WTC11 (cell line): ENCODE results near the gene SIN3B. TPM values are rescaled to one million over a fixed set of nuclear protein-coding genes. Genes with fewer than 3 reads are reported as not detected.
"Not testable (repeated sequence)": the region's sequence is repeated elsewhere in the genome, so short reads cannot be mapped to it uniquely, and the experiment has no call there.

ENCODE experiments used
- ATAC-seq: fragments of 200-7000 bp; cut with Tn5 transposase; 2 replicates; pipeline ENCODE4 v1.10.0; 2021; ENCODE audit warnings: mild to moderate bottlenecking, moderate library complexity
- CTCF ChIA-PET: fragments of 300-600 bp; sonication (Branson Sonifier 250); formaldehyde crosslinking; loops from one replicate; lab custom pipeline; 2021; ENCODE audit warnings: antibody characterized with exemption; lab: Charles Lee
- POLR2A ChIA-PET: fragments of 350-600 bp; sonication (Branson Sonifier 250); formaldehyde crosslinking; loops from one replicate; lab custom pipeline; 2021; ENCODE audit warnings: antibody characterized with exemption; lab: Charles Lee
- DNase-seq: peaks from one replicate; pipeline ENCODE4 v3.0.0; 2021; ENCODE audit warnings: low spot score
- H3K27ac Mint-ChIP-seq: 2 replicates; pipeline ENCODE4 v1.8.0; 2021; ENCODE audit warnings: mixed read lengths
- H3K27me3 Mint-ChIP-seq: 2 replicates; pipeline ENCODE4 v1.8.0; 2021; ENCODE audit warnings: low read depth, mild to moderate bottlenecking, moderate library complexity, mixed read lengths
- H3K36me3 Mint-ChIP-seq: 2 replicates; pipeline ENCODE4 v1.8.0; 2021; ENCODE audit warnings: mixed read lengths
- H3K4me1 Mint-ChIP-seq: 2 replicates; pipeline ENCODE4 v1.8.0; 2022; ENCODE audit warnings: mixed read lengths
- H3K4me3 Mint-ChIP-seq: 2 replicates; pipeline ENCODE4 v1.8.0; 2021; ENCODE audit warnings: mild to moderate bottlenecking, moderate library complexity, mixed read lengths
- H3K9me3 Mint-ChIP-seq: 2 replicates; pipeline ENCODE4 v1.8.0; 2021; ENCODE audit warnings: mixed read lengths
- FOXK1 ChIP-seq: sonication (generic); formaldehyde crosslinking; IDR thresholded peaks from 2 replicates; pipeline ENCODE4 v1.8.0; 2022; ENCODE audit warnings: mild to moderate bottlenecking, moderate library complexity, missing genetic modification reagents
- GABPB1 ChIP-seq: sonication (generic); formaldehyde crosslinking; IDR thresholded peaks from 2 replicates; pipeline ENCODE4 v1.8.1; 2023; ENCODE audit warnings: mild to moderate bottlenecking, missing genetic modification reagents
- JAZF1 ChIP-seq: fragments of 250-450 bp; sonication (Bioruptor Pico); IDR thresholded peaks from 2 replicates; pipeline ENCODE4 v1.9.0; 2021; ENCODE audit warnings: moderate library complexity, mild to moderate bottlenecking, inconsistent platforms
- NR1H2 ChIP-seq: sonication (generic); formaldehyde crosslinking; IDR thresholded peaks from 2 replicates; pipeline ENCODE4 v1.9.0; 2021; ENCODE audit warnings: mild to moderate bottlenecking, moderate library complexity, missing genetic modification reagents
- RELA ChIP-seq: sonication (generic); formaldehyde crosslinking; IDR thresholded peaks from 2 replicates; pipeline ENCODE4 v1.8.1; 2022; ENCODE audit warnings: missing genetic modification reagents, mild to moderate bottlenecking, borderline replicate concordance
- SP1 ChIP-seq: sonication (generic); formaldehyde crosslinking; conservative IDR thresholded peaks from 2 replicates; pipeline ENCODE4 v1.8.1; 2022; ENCODE audit warnings: missing genetic modification reagents
- TCF7 ChIP-seq: sonication (generic); formaldehyde crosslinking; IDR thresholded peaks from 2 replicates; pipeline ENCODE4 v1.8.0; 2022; ENCODE audit warnings: mild to moderate bottlenecking, low read depth, missing genetic modification reagents, moderate library complexity
- ZNF138 ChIP-seq: sonication (generic); formaldehyde crosslinking; conservative IDR thresholded peaks from 2 replicates; pipeline ENCODE4 v1.8.1; 2022; ENCODE audit warnings: mild to moderate bottlenecking, moderate library complexity, missing genetic modification reagents
- ZNF263 ChIP-seq: sonication (generic); formaldehyde crosslinking; IDR thresholded peaks from 2 replicates; pipeline ENCODE4 v1.8.1; 2022; ENCODE audit warnings: low read depth, mild to moderate bottlenecking, moderate library complexity, missing genetic modification reagents
- ZNF423 ChIP-seq: fragments of 250-450 bp; sonication (Bioruptor Pico); IDR thresholded peaks from 2 replicates; pipeline ENCODE4 v2.1.2; 2022; ENCODE audit warnings: mild to moderate bottlenecking, moderate library complexity
- total RNA-seq: library from RNA; stranded (reverse); gene quantifications from 3 replicates; pipeline ENCODE4 v1.2.3, GENCODE V29; 2021
- TF ChIP-seq, protein P1 (sequence below): sonication (generic); formaldehyde crosslinking; IDR thresholded peaks from 2 replicates; pipeline ENCODE4 v1.8.1; 2022; ENCODE audit warnings: mild to moderate bottlenecking, moderate library complexity, missing genetic modification reagents
- TF ChIP-seq, protein P2 (sequence below): sonication (generic); formaldehyde crosslinking; conservative IDR thresholded peaks from 2 replicates; pipeline ENCODE4 v1.8.1; 2023; ENCODE audit warnings: mild to moderate bottlenecking, low read depth, missing genetic modification reagents, moderate library complexity
- TF ChIP-seq, protein P3 (sequence below): fragments of 250-450 bp; sonication (Bioruptor Pico); IDR thresholded peaks from 2 replicates; pipeline ENCODE4 v1.9.0; 2021; ENCODE audit warnings: moderate library complexity, mild to moderate bottlenecking, inconsistent platforms, borderline replicate concordance
- TF ChIP-seq, protein P4 (sequence below): sonication (generic); formaldehyde crosslinking; IDR thresholded peaks from 2 replicates; pipeline ENCODE4 v1.8.0; 2023; ENCODE audit warnings: missing genetic modification reagents
- TF ChIP-seq, protein P5 (sequence below): sonication (generic); formaldehyde crosslinking; IDR thresholded peaks from 2 replicates; pipeline ENCODE4 v1.8.1; 2023; ENCODE audit warnings: mild to moderate bottlenecking, missing genetic modification reagents, moderate library complexity

Gene SIN3B
- total RNA-seq, 1 experiment from 2014 or later, result 87.7 TPM

DNA sequence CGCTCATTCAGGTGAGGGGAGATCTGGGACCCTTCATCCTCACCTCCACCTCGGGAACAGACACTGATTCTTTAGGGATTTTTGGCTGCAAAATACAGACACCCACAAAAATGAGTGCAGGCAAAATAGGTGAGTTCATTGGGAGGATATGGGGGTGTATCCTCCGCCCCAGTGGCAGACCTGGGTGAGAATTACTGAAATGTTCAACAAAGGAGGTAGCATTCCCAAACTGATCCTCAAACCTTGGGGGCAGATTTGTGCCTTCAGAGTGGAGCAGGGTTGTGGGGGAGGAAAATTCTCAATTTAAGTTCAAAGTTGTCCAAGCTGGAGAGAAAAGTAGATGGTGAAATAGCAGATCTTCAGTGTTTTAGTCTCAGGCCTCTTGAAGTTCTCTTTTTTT lies 31.3 kb upstream of the SIN3B start:
- CTCF ChIA-PET, result no interaction called here
- no peak for DNase-seq
- TF ChIP-seq FOXK1 (CRISPR knock-in tag) (no peak), ZNF263 (no peak), SP1 (no peak)
- TF ChIP-seq, protein P1, sequence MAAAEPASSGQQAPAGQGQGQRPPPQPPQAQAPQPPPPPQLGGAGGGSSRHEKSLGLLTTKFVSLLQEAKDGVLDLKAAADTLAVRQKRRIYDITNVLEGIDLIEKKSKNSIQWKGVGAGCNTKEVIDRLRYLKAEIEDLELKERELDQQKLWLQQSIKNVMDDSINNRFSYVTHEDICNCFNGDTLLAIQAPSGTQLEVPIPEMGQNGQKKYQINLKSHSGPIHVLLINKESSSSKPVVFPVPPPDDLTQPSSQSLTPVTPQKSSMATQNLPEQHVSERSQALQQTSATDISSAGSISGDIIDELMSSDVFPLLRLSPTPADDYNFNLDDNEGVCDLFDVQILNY (CRISPR knock-in tag), result no peak
- TF ChIP-seq, all 79 proteins: peak for 0
- Mint-ChIP-seq H3K4me3 (no peak overlapping the region), H3K27ac (no peak overlapping the region), H3K27me3 (peaks cover 3% of the 10 kb centered on the region; the same call in 1 of the 2 replicates), H3K36me3 (peaks cover 8% of the 10 kb centered on the region), H3K4me1 (0 out of 2 replicates have a peak, but pooled peaks cover 3% of the 10 kb centered on the region), H3K9me3 (peaks cover 11% of the 10 kb centered on the region)
- ATAC-seq, result no peak
- POLR2A ChIA-PET, result no interaction called here

DNA sequence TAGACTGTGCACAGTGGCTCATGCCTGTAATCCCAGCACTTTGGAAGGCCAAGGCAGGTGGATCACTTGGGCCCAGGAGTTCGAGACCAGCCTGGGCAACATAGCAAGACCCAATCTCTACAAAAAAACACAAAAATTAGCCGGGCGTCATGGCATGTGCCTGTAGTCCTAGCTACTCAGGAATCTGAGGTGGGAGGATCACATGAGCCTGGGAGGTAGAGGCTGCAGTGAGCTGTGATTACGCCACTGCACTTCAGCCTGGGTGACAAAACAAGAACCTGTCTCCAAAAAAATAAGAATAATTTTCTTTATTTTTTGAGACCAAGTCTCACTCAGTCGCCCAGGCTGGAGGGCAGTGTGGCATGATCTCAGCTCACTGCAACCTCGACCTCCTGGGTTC lies 30.9 kb upstream of the SIN3B start:
- DNase-seq, H3K27me3 Mint-ChIP-seq, H3K36me3 Mint-ChIP-seq, H3K4me1 Mint-ChIP-seq, POLR2A ChIA-PET, CTCF ChIA-PET, H3K27ac Mint-ChIP-seq, H3K4me3 Mint-ChIP-seq, ATAC-seq: not testable (repeated sequence)
- peaks cover 11% of the 10 kb centered on the region for H3K9me3 Mint-ChIP-seq

DNA sequence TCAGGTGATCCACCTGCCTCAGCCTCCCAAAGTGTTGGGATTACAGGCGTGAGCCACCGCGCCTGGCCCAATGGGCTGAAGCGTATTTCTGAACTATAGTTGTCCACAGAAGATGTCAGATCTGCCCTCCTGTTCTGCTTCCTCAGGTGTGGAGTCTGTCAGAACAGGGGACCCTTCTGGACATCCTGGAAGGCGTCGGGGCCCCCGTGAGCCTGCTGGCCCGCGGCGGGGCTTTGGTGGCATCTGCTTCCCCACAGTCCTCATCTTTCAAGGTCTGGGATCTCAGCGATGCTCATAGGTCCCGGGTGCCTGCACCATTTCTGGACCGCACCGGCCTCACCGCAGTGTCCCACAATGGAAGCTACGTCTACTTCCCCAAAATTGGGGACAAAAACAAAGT lies 29.5 kb upstream of the SIN3B start:
- 0 out of 2 replicates have a peak, but pooled peaks cover 6% of the 10 kb centered on the region for H3K4me1 Mint-ChIP-seq
- H3K27me3 Mint-ChIP-seq, result peaks cover 3% of the 10 kb centered on the region; the same call in 1 of the 2 replicates
- ChIA-PET POLR2A (no interaction called here), CTCF (no interaction called here)
- DNase-seq (no peak), ATAC-seq (no peak)
- TF ChIP-seq GABPB1 (CRISPR knock-in tag) (no peak), SP1 (no peak), ZNF138 (no peak), NR1H2 (CRISPR knock-in tag) (no peak), ZNF423 (CRISPR knock-in tag) (no peak)
- TF ChIP-seq, protein P2, sequence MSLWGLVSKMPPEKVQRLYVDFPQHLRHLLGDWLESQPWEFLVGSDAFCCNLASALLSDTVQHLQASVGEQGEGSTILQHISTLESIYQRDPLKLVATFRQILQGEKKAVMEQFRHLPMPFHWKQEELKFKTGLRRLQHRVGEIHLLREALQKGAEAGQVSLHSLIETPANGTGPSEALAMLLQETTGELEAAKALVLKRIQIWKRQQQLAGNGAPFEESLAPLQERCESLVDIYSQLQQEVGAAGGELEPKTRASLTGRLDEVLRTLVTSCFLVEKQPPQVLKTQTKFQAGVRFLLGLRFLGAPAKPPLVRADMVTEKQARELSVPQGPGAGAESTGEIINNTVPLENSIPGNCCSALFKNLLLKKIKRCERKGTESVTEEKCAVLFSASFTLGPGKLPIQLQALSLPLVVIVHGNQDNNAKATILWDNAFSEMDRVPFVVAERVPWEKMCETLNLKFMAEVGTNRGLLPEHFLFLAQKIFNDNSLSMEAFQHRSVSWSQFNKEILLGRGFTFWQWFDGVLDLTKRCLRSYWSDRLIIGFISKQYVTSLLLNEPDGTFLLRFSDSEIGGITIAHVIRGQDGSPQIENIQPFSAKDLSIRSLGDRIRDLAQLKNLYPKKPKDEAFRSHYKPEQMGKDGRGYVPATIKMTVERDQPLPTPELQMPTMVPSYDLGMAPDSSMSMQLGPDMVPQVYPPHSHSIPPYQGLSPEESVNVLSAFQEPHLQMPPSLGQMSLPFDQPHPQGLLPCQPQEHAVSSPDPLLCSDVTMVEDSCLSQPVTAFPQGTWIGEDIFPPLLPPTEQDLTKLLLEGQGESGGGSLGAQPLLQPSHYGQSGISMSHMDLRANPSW (CRISPR knock-in tag), result no peak
- peaks cover 11% of the 10 kb centered on the region for H3K9me3 Mint-ChIP-seq
- H3K36me3 Mint-ChIP-seq, result peaks cover 8% of the 10 kb centered on the region
- H3K27ac Mint-ChIP-seq, result no peak overlapping the region
- H3K4me3 Mint-ChIP-seq, result no peak overlapping the region

DNA sequence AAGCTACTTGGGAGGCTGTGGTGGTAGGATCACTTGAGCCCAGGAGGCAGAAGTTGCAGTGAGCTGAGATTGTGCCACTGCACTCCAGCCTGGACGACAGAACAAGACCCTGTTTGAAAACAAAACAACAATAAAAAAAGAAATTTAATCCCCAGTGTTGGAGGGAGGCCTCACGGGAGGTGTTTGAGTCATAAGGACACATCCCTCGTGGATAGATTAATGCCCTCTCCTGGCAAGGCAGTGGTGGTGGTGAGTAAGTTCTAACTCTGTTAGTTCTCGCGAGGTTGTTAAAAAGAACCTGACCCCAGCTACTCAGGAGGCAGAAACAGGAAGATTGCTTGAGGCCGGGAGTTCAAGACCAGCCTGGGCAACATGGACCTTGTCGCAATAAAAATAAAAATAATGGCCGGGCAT lies 27.6 kb upstream of the SIN3B start:
- no peak for ATAC-seq
- POLR2A ChIA-PET, result no interaction called here

More for the DNA sequence above, 27.6 kb upstream of the SIN3B start:
- Mint-ChIP-seq H3K27me3 (no peaks in the 10 kb centered on the region), H3K9me3 (peaks cover 2% of the 10 kb centered on the region), H3K36me3 (peaks cover under 1% of the 10 kb centered on the region), H3K4me1 (0 out of 2 replicates have a peak, but pooled peaks cover 6% of the 10 kb centered on the region), H3K27ac (no peak overlapping the region), H3K4me3 (no peak overlapping the region)
- CTCF ChIA-PET, result interaction anchor here (0.7 to 1.2 kb wide), 2 partner anchors 53 to 87 kb away, joined by 3 to 6 read pairs; no protein-coding TSS in a partner anchor
- no peak for DNase-seq
- TF ChIP-seq, protein P3, sequence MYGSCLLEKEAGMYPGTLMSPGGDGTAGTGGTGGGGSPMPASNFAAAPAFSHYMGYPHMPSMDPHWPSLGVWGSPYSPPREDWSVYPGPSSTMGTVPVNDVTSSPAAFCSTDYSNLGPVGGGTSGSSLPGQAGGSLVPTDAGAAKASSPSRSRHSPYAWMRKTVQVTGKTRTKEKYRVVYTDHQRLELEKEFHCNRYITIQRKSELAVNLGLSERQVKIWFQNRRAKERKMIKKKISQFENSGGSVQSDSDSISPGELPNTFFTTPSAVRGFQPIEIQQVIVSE, result no peak
- TF ChIP-seq, protein P4, sequence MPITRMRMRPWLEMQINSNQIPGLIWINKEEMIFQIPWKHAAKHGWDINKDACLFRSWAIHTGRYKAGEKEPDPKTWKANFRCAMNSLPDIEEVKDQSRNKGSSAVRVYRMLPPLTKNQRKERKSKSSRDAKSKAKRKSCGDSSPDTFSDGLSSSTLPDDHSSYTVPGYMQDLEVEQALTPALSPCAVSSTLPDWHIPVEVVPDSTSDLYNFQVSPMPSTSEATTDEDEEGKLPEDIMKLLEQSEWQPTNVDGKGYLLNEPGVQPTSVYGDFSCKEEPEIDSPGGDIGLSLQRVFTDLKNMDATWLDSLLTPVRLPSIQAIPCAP, result no peak
- TF ChIP-seq, protein P5, sequence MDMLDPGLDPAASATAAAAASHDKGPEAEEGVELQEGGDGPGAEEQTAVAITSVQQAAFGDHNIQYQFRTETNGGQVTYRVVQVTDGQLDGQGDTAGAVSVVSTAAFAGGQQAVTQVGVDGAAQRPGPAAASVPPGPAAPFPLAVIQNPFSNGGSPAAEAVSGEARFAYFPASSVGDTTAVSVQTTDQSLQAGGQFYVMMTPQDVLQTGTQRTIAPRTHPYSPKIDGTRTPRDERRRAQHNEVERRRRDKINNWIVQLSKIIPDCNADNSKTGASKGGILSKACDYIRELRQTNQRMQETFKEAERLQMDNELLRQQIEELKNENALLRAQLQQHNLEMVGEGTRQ (CRISPR knock-in tag), result no peak
- TF ChIP-seq JAZF1 (no peak), RELA (no peak), TCF7 (no peak)
